GM23338 (cell line): ENCODE measurements around the gene WDR93.

Source experiments
- CREB1 ChIP-seq: fragments of 250-450 bp; sonication (Bioruptor Pico); IDR thresholded peaks from 2 replicates; pipeline ENCODE4 v1.5.0; 2020; ENCODE audit warnings: low read depth, mild to moderate bottlenecking, moderate library complexity
- POLR2AphosphoS5 ChIP-seq: IDR thresholded peaks from 2 replicates; pipeline ENCODE4 v1.6.1; 2016; ENCODE audit warnings: antibody characterized with exemption, low read depth
- TF ChIP-seq, protein P1 (sequence below), 2 experiments: fragments of 200-600 bp in 1 of 2; sonication (generic) in 1 of 2; conservative IDR thresholded peaks; 2 replicates each; pipeline versions ENCODE4 v1.5.1 to v1.6.1; 2016 to 2017; ENCODE audit warnings: antibody characterized with exemption in 2 of 2, low read depth in 2 of 2, mild to moderate bottlenecking in 2 of 2, moderate library complexity in 1 of 2
- TF ChIP-seq, protein P2 (sequence below): IDR thresholded peaks from one replicate; pipeline ENCODE4 v1.6.1; 2018; ENCODE audit warnings: antibody characterized with exemption; ENCODE audit not compliant: unreplicated experiment

DNA sequence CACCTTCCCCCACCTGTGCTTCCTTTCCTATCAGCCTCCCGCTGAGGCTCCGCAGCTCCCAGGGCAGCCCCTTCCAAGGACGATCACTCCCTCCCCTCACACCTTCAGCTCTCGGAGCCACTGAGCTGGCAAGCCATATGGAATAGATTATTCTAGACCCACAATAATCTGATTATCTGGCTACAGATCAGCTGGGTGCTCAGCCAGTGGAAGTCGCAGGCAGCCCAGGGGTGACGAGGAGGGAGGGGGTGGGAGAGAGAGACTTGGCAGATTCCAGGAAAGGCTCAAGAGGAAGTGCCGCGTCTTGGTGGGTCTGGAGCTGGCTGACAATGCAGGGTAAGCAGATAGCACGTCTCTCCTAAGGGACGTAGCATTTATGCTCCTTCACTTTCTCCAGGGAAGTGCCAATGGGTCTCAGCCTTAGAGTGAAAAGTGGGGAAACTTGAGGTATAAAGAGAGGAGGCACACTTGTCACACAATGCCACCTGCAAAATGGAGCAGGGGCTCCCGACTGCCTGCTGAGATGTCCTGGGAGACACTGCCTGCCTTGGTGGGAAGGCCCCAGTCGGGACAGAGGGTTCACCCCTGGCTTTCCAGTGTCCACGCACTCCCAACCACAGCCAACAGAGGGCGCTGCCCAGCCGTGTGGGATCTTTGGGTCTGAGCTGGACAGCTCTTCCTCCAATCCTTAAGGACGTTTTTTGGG, 69.8 kb downstream of the WDR93 start:
- TF ChIP-seq, protein P1, sequence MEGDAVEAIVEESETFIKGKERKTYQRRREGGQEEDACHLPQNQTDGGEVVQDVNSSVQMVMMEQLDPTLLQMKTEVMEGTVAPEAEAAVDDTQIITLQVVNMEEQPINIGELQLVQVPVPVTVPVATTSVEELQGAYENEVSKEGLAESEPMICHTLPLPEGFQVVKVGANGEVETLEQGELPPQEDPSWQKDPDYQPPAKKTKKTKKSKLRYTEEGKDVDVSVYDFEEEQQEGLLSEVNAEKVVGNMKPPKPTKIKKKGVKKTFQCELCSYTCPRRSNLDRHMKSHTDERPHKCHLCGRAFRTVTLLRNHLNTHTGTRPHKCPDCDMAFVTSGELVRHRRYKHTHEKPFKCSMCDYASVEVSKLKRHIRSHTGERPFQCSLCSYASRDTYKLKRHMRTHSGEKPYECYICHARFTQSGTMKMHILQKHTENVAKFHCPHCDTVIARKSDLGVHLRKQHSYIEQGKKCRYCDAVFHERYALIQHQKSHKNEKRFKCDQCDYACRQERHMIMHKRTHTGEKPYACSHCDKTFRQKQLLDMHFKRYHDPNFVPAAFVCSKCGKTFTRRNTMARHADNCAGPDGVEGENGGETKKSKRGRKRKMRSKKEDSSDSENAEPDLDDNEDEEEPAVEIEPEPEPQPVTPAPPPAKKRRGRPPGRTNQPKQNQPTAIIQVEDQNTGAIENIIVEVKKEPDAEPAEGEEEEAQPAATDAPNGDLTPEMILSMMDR (conservative IDR thresholded peaks at IDR 0.05; ENCODE audit: low read depth in 2 of 2), result peak; percentile 87 to 99
- no peak for TF ChIP-seq POLR2AphosphoS5
- no peak for TF ChIP-seq CREB1 (CRISPR knock-in tag)
- TF ChIP-seq, protein P2, sequence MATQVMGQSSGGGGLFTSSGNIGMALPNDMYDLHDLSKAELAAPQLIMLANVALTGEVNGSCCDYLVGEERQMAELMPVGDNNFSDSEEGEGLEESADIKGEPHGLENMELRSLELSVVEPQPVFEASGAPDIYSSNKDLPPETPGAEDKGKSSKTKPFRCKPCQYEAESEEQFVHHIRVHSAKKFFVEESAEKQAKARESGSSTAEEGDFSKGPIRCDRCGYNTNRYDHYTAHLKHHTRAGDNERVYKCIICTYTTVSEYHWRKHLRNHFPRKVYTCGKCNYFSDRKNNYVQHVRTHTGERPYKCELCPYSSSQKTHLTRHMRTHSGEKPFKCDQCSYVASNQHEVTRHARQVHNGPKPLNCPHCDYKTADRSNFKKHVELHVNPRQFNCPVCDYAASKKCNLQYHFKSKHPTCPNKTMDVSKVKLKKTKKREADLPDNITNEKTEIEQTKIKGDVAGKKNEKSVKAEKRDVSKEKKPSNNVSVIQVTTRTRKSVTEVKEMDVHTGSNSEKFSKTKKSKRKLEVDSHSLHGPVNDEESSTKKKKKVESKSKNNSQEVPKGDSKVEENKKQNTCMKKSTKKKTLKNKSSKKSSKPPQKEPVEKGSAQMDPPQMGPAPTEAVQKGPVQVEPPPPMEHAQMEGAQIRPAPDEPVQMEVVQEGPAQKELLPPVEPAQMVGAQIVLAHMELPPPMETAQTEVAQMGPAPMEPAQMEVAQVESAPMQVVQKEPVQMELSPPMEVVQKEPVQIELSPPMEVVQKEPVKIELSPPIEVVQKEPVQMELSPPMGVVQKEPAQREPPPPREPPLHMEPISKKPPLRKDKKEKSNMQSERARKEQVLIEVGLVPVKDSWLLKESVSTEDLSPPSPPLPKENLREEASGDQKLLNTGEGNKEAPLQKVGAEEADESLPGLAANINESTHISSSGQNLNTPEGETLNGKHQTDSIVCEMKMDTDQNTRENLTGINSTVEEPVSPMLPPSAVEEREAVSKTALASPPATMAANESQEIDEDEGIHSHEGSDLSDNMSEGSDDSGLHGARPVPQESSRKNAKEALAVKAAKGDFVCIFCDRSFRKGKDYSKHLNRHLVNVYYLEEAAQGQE, result peak; percentile 59
